Keratinocyte (primary cell): ENCODE results near the gene SSR3. TPM values are rescaled to one million over a fixed set of nuclear protein-coding genes. Genes with fewer than 3 reads are reported as not detected.

Source experiments
- DNase-seq: peaks from one replicate; pipeline ENCODE4 v3.0.0-alpha.2; 2011; ENCODE audit warnings: low read depth, missing footprints, low spot score
- FAIRE-seq: peaks from 2 replicates; lab custom pipeline; 2011; peaks lifted over from hg19 to GRCh38; lab: Jason Lieb, UNC
- H2AFZ ChIP-seq: 2 replicates; pipeline ENCODE4 v1.6.0; 2012; ENCODE audit warnings: low read length, control low read depth, inconsistent platforms; ENCODE audit not compliant: control insufficient read depth
- H3K27ac ChIP-seq: 2 replicates; pipeline ENCODE4 v1.5.1; 2011; ENCODE audit warnings: low read length; ENCODE audit not compliant: control insufficient read depth, insufficient read depth
- H3K27me3 ChIP-seq: 3 replicates; pipeline ENCODE4 v1.6.0; 2011; ENCODE audit warnings: low read length; ENCODE audit not compliant: control insufficient read depth, insufficient read depth; ENCODE audit errors: extremely low read depth
- H3K36me3 ChIP-seq, 2 experiments: 2 replicates in 1 of 2; 3 replicates in 1 of 2; pipeline ENCODE4 v1.5.1; 2011; ENCODE audit warnings: low read length in 2 of 2, mild to moderate bottlenecking in 1 of 2; ENCODE audit not compliant: control insufficient read depth in 2 of 2, insufficient read depth in 2 of 2; ENCODE audit errors: extremely low read depth in 1 of 2
- H3K4me1 ChIP-seq: 3 replicates; pipeline ENCODE4 v1.5.1; 2011; ENCODE audit warnings: low read length; ENCODE audit not compliant: control insufficient read depth, insufficient read depth; ENCODE audit errors: extremely low read depth
- H3K4me2 ChIP-seq: 3 replicates; pipeline ENCODE4 v1.6.0; 2011; ENCODE audit warnings: low read depth, low read length; ENCODE audit not compliant: control insufficient read depth, insufficient read depth; ENCODE audit errors: extremely low read depth
- H3K4me3 ChIP-seq, 3 experiments: fragments of 200-600 bp in 1 of 3; sonication (generic) in 1 of 3; 2 replicates in 2 of 3; 3 replicates in 1 of 3; pipeline ENCODE4 v1.5.1; 2011 to 2016; ENCODE audit warnings: low read length in 3 of 3, mild to moderate bottlenecking in 3 of 3, control low read depth in 2 of 3, inconsistent platforms in 1 of 3, low read depth in 1 of 3, mixed read lengths in 1 of 3, mixed run types in 1 of 3, moderate library complexity in 1 of 3; ENCODE audit not compliant: control insufficient read depth in 2 of 3, insufficient read depth in 2 of 3; ENCODE audit errors: extremely low read depth in 1 of 3
- H3K79me2 ChIP-seq: 2 replicates; pipeline ENCODE4 v1.6.0; 2012; ENCODE audit warnings: low read length; ENCODE audit not compliant: control insufficient read depth, insufficient read depth
- H3K9ac ChIP-seq: 3 replicates; pipeline ENCODE4 v1.6.0; 2011; ENCODE audit warnings: low read length; ENCODE audit not compliant: control insufficient read depth, insufficient read depth; ENCODE audit errors: extremely low read depth
- H3K9me1 ChIP-seq: 3 replicates; pipeline ENCODE4 v1.6.0; 2011; ENCODE audit warnings: low read length; ENCODE audit not compliant: control insufficient read depth, insufficient read depth; ENCODE audit errors: extremely low read depth
- H3K9me3 ChIP-seq: 2 replicates; pipeline ENCODE4 v1.5.1; 2012; ENCODE audit warnings: low read depth, low read length; ENCODE audit not compliant: control insufficient read depth
- H4K20me1 ChIP-seq: 3 replicates; pipeline ENCODE4 v1.6.0; 2011; ENCODE audit warnings: low read length; ENCODE audit not compliant: control insufficient read depth, insufficient read depth; ENCODE audit errors: extremely low read depth
- EZH2 ChIP-seq: IDR thresholded peaks from one replicate; pipeline ENCODE4 v1.6.1; 2012; ENCODE audit warnings: inconsistent platforms, mild to moderate bottlenecking, low read length, moderate library complexity
- dilution Hi-C: fragments of 300-500 bp; cut with MboI; formaldehyde crosslinking; loops from one replicate; pipeline ENCODE4 v1.7.0; 2020; ENCODE audit warnings: low sequenced_read_pairs; ENCODE audit not compliant: extremely low pct_ligation_motif_present
- polyA plus RNA-seq, 5 experiments: library from polyadenylated mRNA; depleted of rRNA in 3 of 5; stranded (reverse) in 3 of 5; stranded (forward) in 1 of 5; unstranded in 1 of 5; fragments of >200 nt; gene quantifications; 1 replicate in 1 of 5; 2 replicates in 3 of 5; 3 replicates in 1 of 5; pipeline versions ENCODE4 v1.2.1 to v1.2.3, GENCODE V29; 2011 to 2012; ENCODE audit warnings: missing spikeins in 2 of 5, low read depth in 1 of 5, low replicate concordance in 1 of 5
- TF ChIP-seq, protein P1 (sequence below), 3 experiments: IDR thresholded peaks in 1 of 3; conservative IDR thresholded peaks in 1 of 3; optimal IDR thresholded peaks in 1 of 3; 2 replicates in 2 of 3; 3 replicates in 1 of 3; pipeline versions ENCODE3 to v1.5.1; 2011; ENCODE audit warnings: low read length in 3 of 3, mild to moderate bottlenecking in 3 of 3, moderate library complexity in 2 of 3, control low read depth in 1 of 3, inconsistent platforms in 1 of 3; ENCODE audit not compliant: insufficient read depth in 2 of 3; ENCODE audit errors: extremely low read depth in 1 of 3

SSR3 gene
- polyA plus RNA-seq, 1 donor (not counting 4 experiments of a cell fraction or from before 2014, with no cell fraction given): 378 TPM

DNA sequence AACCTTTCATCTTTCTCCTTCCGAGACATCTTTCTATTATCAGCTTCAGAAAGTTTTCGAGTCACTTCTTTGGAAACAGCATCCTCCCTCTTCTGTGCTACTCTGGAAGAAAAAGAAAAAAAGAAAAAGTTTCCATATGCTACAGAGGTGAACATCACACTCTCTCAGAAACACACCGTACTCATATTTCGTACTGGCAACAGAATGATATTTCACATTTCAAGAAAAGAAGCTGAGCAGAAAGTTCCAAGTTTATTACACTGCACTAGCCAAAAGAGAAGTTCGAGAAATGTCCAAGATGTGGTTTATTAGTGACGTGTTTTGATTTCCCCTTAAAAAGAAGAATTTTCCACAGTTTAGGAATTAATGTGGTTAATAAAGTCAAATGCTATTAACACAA is 6.0 kb downstream of the SSR3 start:
- Histone ChIP-seq H3K4me1 (peaks cover 59% of the 10 kb centered on the region), H3K27me3 (no peaks in the 10 kb centered on the region), H3K4me2 (peak overlapping the region; percentile 58), H3K27ac (no peak overlapping the region), H3K9me1 (peaks cover 2% of the 10 kb centered on the region), H3K36me3 (peaks cover 8 to 65% of the 10 kb centered on the region in 2 experiments), H3K9ac (no peak overlapping the region), H3K79me2 (peaks cover 91% of the 10 kb centered on the region), H3K9me3 (no peaks in the 10 kb centered on the region), H2AFZ (no peak overlapping the region), H3K4me3 (no peak overlapping the region), H4K20me1 (peaks cover 9% of the 10 kb centered on the region)
- TF ChIP-seq, protein P1, sequence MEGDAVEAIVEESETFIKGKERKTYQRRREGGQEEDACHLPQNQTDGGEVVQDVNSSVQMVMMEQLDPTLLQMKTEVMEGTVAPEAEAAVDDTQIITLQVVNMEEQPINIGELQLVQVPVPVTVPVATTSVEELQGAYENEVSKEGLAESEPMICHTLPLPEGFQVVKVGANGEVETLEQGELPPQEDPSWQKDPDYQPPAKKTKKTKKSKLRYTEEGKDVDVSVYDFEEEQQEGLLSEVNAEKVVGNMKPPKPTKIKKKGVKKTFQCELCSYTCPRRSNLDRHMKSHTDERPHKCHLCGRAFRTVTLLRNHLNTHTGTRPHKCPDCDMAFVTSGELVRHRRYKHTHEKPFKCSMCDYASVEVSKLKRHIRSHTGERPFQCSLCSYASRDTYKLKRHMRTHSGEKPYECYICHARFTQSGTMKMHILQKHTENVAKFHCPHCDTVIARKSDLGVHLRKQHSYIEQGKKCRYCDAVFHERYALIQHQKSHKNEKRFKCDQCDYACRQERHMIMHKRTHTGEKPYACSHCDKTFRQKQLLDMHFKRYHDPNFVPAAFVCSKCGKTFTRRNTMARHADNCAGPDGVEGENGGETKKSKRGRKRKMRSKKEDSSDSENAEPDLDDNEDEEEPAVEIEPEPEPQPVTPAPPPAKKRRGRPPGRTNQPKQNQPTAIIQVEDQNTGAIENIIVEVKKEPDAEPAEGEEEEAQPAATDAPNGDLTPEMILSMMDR (optimal IDR thresholded peaks at IDR 0.05 in 1 of 3, IDR thresholded peaks at IDR 0.05 in 1 of 3, conservative IDR thresholded peaks at IDR 0.05 in 1 of 3; ENCODE audit: extremely low read depth in 1 of 3, insufficient read depth in 2 of 3, low read length in 3 of 3): no peak
- TF ChIP-seq EZH2: no peak
- FAIRE-seq: no peak
- dilution Hi-C loops: no loop called here
- no peak for DNase-seq

DNA sequence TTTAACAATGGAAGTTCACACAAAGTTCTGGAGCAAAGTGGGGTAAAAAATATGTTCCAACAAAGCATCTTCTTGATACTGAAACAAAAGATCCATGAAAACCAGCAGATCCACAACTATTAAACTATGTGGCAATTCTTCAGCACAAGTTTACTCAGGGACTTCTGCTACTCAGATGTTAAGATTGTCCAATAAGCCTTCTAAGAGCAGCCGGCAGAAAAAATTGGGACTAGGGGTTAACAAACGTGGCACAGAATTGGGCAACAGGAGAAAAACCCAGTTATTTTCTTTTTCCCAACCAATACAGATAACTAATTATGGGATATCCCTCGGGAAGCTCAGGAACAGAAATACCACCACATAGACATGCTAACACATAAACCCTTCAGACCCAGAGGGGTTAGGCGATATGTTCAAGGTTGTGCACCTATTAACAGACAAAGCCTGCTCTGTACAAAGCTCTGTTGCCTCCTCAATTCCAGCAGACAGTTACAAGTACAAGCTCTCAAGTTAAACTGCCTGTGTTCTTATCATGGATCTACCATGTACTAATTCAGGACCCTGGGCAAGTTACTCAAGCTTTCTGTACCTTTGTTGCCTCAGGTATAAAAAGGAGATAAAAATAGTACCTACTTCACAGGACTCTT is 6.8 kb downstream of the SSR3 start:
- peaks cover 57% of the 10 kb centered on the region for H3K4me1 ChIP-seq
- TF ChIP-seq EZH2: no peak
- TF ChIP-seq, protein P1 (optimal IDR thresholded peaks at IDR 0.05 in 1 of 3, IDR thresholded peaks at IDR 0.05 in 1 of 3, conservative IDR thresholded peaks at IDR 0.05 in 1 of 3; ENCODE audit: extremely low read depth in 1 of 3, insufficient read depth in 2 of 3, low read length in 3 of 3): no peak
- peak overlapping the region; percentile 58 for H3K4me2 ChIP-seq
- H3K9me3 ChIP-seq: no peaks in the 10 kb centered on the region
- peak overlapping the region; percentile 4 for H3K27ac ChIP-seq
- DNase-seq (no peak), FAIRE-seq (no peak)
- no peak overlapping the region for H3K9ac ChIP-seq
- H3K27me3 ChIP-seq: no peaks in the 10 kb centered on the region
- H3K9me1 ChIP-seq: peaks cover 2% of the 10 kb centered on the region
- peaks cover 11% of the 10 kb centered on the region for H4K20me1 ChIP-seq
- H3K4me3 ChIP-seq: peak overlapping the region in 1 of 3 experiments; percentile 36
- dilution Hi-C loops: no loop called here
- H2AFZ ChIP-seq: no peak overlapping the region
- H3K36me3 ChIP-seq: peaks cover 16 to 67% of the 10 kb centered on the region in 2 experiments
- H3K79me2 ChIP-seq: peaks cover 90% of the 10 kb centered on the region
